NOMO-1 (cell line): ENCODE data around the gene RTKN2.
"Not testable (repeated sequence)": the region's sequence is repeated elsewhere in the genome, so short reads cannot be mapped to it uniquely, and the experiment has no call there.

ENCODE experiments used
- DNase-seq, 2 experiments: peaks; one replicate each; lab custom pipeline; 2025; ENCODE audit not compliant: unreplicated experiment in 2 of 2; lab: John Stamatoyannopoulos, UW

RTKN2 gene, protein sequence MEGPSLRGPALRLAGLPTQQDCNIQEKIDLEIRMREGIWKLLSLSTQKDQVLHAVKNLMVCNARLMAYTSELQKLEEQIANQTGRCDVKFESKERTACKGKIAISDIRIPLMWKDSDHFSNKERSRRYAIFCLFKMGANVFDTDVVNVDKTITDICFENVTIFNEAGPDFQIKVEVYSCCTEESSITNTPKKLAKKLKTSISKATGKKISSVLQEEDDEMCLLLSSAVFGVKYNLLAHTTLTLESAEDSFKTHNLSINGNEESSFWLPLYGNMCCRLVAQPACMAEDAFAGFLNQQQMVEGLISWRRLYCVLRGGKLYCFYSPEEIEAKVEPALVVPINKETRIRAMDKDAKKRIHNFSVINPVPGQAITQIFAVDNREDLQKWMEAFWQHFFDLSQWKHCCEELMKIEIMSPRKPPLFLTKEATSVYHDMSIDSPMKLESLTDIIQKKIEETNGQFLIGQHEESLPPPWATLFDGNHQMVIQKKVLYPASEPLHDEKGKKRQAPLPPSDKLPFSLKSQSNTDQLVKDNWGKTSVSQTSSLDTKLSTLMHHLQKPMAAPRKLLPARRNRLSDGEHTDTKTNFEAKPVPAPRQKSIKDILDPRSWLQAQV

GRCh38 chr10:62268399-62269114, at the start of gene RTKN2:
Gene RTKN2, minus strand, starts transcription at chr10:62268844. Its CDS starts 234 bp downstream, at chr10:62268610.
- peak; percentile 58 to 71 for DNase-seq

DNA sequence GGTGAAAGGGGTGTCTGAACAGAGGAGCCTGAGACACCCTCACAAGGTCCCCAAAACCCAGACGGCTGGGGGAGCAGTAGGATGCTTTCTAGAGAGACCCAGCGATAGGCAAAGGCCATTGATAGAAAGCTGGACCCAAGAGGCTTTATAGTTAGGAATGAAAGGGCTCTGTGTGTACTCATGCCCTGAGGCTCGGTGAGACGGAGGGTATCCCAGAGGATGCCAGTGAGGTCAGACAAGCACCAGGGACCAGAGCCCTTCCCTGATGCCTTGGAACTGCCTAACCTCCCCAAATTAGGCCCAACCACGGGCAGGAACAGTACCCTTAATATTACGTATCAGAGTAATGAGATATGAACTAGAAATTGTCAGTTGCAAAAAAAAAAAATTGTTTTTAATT, 48.6 kb upstream of the RTKN2 start:
- no peak for DNase-seq

- no peak for DNase-seq
Measured at GRCh38 chr10:62309254-62309653, 40.6 kb upstream of the RTKN2 start.

DNA sequence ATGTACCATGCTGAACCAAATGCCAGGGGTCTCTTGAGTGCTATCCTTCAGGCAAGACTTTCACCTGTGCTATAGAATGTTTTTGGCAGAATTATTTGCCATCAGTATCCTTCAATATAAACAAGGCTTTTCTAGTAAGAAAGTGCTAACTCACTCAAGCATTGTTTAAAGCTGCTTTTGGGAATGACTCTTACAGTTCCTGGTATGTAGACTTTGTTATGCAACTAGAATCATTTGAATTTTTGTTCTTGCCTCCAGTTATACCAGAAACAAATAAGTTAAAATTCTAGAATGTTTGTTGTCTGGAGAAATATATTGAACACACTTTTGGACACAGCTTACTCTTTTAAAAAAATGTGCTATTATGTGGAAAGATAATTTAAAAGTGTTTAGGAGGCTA, 39.5 kb upstream of the RTKN2 start:
- no peak for DNase-seq

DNA sequence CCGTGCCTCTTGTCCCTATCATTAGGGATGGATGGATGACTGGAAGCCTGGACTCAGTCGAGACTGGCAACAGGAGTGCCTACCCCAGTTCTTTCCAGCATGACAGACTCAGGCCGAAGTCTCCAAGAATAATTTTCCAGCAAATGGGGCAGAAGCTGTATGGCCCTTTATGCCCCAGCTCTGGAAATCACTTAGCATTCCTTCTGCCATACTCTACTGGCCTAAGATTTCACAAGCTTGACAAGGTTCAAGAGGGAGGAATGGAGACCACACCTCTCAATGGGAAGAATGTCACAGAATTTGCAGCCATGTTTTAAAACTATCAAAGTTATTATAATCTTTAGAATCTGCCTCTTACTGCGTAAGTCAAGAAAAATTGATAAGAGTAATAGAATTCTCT, 39.0 kb upstream of the RTKN2 start:
- DNase-seq, result no peak

GRCh38 chr10:62306663-62307062, 38.0 kb upstream of the RTKN2 start:
- DNase-seq, result no peak

DNA sequence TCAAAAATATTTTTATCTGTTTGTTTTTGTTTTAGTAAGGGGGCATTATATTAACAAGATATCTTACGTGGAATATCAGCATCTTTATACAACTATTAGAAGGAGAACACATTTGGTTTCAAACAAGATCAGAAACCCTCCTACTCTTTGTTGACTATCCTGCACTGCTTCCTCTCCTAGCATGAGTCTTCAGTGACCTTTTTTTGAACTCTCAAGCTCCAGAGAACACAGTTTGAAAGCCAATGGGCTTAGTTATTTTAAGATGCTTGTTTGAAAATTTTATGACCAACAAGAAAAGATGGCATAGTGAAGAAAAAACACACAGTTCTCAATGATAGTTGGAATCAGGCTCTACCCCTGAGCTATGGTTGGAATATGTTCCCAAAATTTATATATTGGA, 37.2 kb upstream of the RTKN2 start:
- DNase-seq, result no peak

GRCh38 chr10:62303922-62304321, 35.3 kb upstream of the RTKN2 start:
- DNase-seq, result no peak

- DNase-seq, result no peak
Measured at GRCh38 chr10:62302760-62303159, 34.1 kb upstream of the RTKN2 start.

- DNase-seq, result no peak
Measured at GRCh38 chr10:62297857-62298256, 29.2 kb upstream of the RTKN2 start.

- DNase-seq, result no peak
Measured at GRCh38 chr10:62284221-62284620, 15.6 kb upstream of the RTKN2 start.

DNA sequence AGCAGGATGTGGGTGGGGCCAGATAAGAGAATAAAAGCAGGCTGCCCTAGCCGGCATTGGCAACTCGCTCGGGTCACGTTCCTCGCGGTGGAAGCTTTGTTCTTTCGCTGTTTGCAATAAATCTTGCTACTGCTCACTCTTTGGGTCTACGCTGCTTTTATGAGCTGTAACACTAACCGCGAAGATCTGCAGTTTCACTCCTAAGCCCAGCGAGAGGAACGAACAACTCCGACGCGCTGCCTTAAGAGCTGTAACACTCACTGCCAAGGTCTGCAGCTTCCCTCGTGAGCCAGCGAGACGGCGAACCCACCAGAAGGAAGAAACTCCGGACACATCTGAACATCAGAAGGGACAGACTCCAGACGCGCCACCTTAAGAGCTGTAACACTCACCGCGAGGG, 12.7 kb upstream of the RTKN2 start:
- DNase-seq, result not testable (repeated sequence)

- not testable (repeated sequence) for DNase-seq
Measured at GRCh38 chr10:62280392-62280791, 11.7 kb upstream of the RTKN2 start.

DNA sequence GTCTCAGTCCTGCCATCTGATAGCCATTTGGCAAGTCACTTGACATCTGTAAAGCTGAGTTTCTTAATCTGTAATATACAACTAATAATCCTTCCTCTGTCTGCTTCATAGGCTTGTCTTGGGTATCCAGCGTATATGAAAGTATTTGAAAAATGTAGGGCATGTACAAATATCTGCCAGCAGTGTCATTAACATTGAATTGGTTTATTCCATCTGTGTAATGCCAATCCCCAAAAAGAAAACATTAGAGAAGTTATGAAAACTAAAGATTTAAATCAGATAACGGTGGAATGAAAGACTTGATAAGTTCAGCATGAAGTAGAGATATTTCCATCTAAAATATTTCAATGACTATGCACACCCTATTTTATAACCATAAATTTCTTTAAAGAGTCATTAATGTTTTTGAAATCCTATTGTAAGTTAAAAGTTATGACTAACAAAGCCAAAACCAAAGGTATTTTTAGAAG, 9.8 kb upstream of the RTKN2 start:
- DNase-seq, result no peak

- no peak for DNase-seq
Measured at GRCh38 chr10:62277971-62278370, 9.3 kb upstream of the RTKN2 start.

DNA sequence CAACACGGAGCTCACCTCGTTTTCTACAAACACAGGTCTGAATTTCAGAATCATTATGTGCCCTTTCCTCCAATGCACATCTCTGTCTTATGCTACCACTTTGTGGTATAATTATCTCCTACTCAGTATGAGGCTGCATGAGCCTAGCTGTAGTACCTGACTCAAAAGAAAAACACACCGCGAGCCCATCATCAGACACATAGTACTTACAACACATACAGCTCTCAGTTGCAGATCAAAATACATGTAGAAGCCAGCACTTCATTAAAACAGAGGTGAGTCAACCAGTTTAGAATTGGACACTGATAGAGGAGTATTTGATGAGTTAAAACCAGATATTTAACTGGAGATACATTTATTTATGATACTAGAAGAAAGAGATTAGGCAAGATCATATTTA, 1.4 kb upstream of the RTKN2 start:
- no peak for DNase-seq

DNA sequence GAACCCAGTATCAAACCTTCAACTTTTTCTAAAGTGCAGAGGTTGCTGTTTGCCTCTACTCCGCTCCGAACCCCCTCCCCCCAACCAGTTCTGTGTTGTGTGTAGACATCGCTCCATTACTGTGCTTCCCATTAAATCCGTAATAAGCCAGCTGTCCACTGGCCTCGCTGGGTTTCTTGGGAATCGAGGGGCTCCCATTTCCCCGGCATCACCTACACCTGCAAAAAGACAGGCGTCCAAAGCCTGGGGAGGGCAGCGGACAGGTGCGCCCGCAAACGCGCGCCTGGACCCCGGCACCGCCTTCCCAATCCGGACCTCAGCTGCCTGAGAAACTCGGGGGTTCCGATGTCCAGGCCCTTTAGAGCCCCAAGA, 631 bp downstream of the RTKN2 start:
- DNase-seq, result no peak

GRCh38 chr10:62266611-62267010, 2.0 kb downstream of the RTKN2 start:
- DNase-seq, result no peak

DNA sequence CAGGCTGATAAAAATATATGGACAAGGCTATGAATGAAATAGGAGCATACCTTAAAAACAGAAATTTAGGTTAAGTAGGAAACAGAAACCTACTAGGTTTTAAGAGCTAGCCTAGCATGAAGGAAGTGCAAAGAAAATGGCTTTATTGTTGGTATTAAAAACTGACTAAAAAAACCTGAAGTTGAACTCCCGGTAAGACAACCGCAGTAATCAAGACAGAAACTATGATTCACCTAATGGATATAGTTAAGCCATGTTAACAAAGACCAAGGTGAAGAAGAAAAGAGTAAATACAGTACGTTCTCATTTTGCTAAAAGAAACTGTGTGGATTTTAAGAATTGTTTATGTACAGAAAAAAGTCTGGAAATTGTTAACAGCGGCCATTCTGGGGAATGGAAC, 2.5 kb downstream of the RTKN2 start:
- no peak for DNase-seq

- DNase-seq, result peak in 1 of 2 experiments; percentile 29
Measured at GRCh38 chr10:62264702-62265436, 3.8 kb downstream of the RTKN2 start.

GRCh38 chr10:62264126-62264525, 4.5 kb downstream of the RTKN2 start:
- no peak for DNase-seq
